ENCODE results near the gene KRTAP3-3.

KRTAP3-3 gene

GRCh38 chr17:40980596-40980995, 13.4 kb downstream of the KRTAP3-3 start:
- Histone ChIP-seq H3K4me3 (ENCODE audit: insufficient read depth, low read length, poor library complexity, severe bottlenecking) (no peak overlapping the region), H3K36me3 (ENCODE audit: low read length) (no peaks in the 10 kb centered on the region), H3K9me2 (replicated peaks; ENCODE audit: insufficient read depth, low read length) (no peaks in the 10 kb centered on the region), H3K27ac (ENCODE audit: low read depth, low read length) (no peak overlapping the region), H3K4me2 (ENCODE audit: low read depth, low read length, poor library complexity, severe bottlenecking) (no peak overlapping the region), H3K9me3 (ENCODE audit: insufficient read depth, low read length) (no peaks in the 10 kb centered on the region), H3K27me3 (ENCODE audit: low read length) (no peaks in the 10 kb centered on the region), H2AFZ (ENCODE audit: low read depth, low read length, severe bottlenecking) (no peak overlapping the region), H4K20me1 (ENCODE audit: low read depth, low read length) (no peaks in the 10 kb centered on the region), H3K79me2 (ENCODE audit: insufficient read depth, low read length) (no peaks in the 10 kb centered on the region), H3F3A (ENCODE audit: insufficient read depth) (no peaks in the 10 kb centered on the region), H3K9ac (ENCODE audit: low read length) (no peak overlapping the region)
- TF ChIP-seq EZH2phosphoT487 (conservative IDR thresholded peaks at IDR 0.05; ENCODE audit: low read length) (no peak), CTCF (IDR thresholded peaks at IDR 0.05; ENCODE audit: insufficient read depth, low read length, poor library complexity, severe bottlenecking) (no peak)

DNA sequence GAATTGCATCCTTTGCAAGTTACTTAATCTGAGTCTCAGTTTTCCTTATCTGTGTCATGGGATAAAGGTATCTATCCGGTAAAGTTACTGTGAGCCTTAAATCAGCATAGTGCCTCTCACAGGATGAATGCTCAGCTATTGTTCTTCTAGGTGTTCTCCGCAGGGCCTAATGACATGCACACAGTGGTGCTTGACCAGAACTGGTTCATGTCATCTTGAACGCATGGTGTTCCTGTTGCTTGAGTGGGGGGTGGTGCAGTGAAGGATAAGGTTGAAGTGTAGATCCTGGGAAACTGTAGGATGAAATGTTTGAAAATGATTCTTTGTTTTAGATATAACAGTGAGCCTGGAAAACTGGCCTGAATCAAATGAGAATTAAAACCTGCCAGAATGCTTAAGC, 13.8 kb downstream of the KRTAP3-3 start:
- H3K9ac ChIP-seq (ENCODE audit: low read length), result no peak overlapping the region
- H3K9me2 ChIP-seq (replicated peaks; ENCODE audit: insufficient read depth, low read length), result no peaks in the 10 kb centered on the region
- no peaks in the 10 kb centered on the region for H3K27me3 ChIP-seq (ENCODE audit: low read length)
- H2AFZ ChIP-seq (ENCODE audit: low read depth, low read length, severe bottlenecking), result no peak overlapping the region
- no peak overlapping the region for H3K4me2 ChIP-seq (ENCODE audit: low read depth, low read length, poor library complexity, severe bottlenecking)
- no peaks in the 10 kb centered on the region for H4K20me1 ChIP-seq (ENCODE audit: low read depth, low read length)
- TF ChIP-seq CTCF (IDR thresholded peaks at IDR 0.05; ENCODE audit: insufficient read depth, low read length, poor library complexity, severe bottlenecking) (no peak), EZH2phosphoT487 (conservative IDR thresholded peaks at IDR 0.05; ENCODE audit: low read length) (no peak)
- no peaks in the 10 kb centered on the region for H3K9me3 ChIP-seq (ENCODE audit: insufficient read depth, low read length)
- H3K27ac ChIP-seq (ENCODE audit: low read depth, low read length), result no peak overlapping the region
- H3K4me3 ChIP-seq (ENCODE audit: insufficient read depth, low read length, poor library complexity, severe bottlenecking), result no peak overlapping the region
- H3K36me3 ChIP-seq (ENCODE audit: low read length), result no peaks in the 10 kb centered on the region
- H3K79me2 ChIP-seq (ENCODE audit: insufficient read depth, low read length), result no peaks in the 10 kb centered on the region
- no peaks in the 10 kb centered on the region for H3F3A ChIP-seq (ENCODE audit: insufficient read depth)

GRCh38 chr17:40978575-40979151, 15.3 kb downstream of the KRTAP3-3 start:
- Histone ChIP-seq H3K27me3 (ENCODE audit: low read length) (no peaks in the 10 kb centered on the region), H3K79me2 (ENCODE audit: insufficient read depth, low read length) (no peaks in the 10 kb centered on the region), H3K36me3 (ENCODE audit: low read length) (no peaks in the 10 kb centered on the region), H4K20me1 (ENCODE audit: low read depth, low read length) (no peaks in the 10 kb centered on the region), H3K9me3 (ENCODE audit: insufficient read depth, low read length) (no peaks in the 10 kb centered on the region), H2AFZ (ENCODE audit: low read depth, low read length, severe bottlenecking) (no peak overlapping the region), H3K9me2 (replicated peaks; ENCODE audit: insufficient read depth, low read length) (no peaks in the 10 kb centered on the region), H3K4me3 (ENCODE audit: insufficient read depth, low read length, poor library complexity, severe bottlenecking) (no peak overlapping the region), H3K27ac (ENCODE audit: low read depth, low read length) (no peak overlapping the region), H3K9ac (ENCODE audit: low read length) (no peak overlapping the region), H3K4me2 (ENCODE audit: low read depth, low read length, poor library complexity, severe bottlenecking) (no peak overlapping the region), H3F3A (ENCODE audit: insufficient read depth) (no peaks in the 10 kb centered on the region)
- TF ChIP-seq CTCF (IDR thresholded peaks at IDR 0.05; ENCODE audit: insufficient read depth, low read length, poor library complexity, severe bottlenecking), result no peak
- TF ChIP-seq EZH2phosphoT487 (conservative IDR thresholded peaks at IDR 0.05; ENCODE audit: low read length), result no peak

Measured in SU-DHL-6 (cell line).